ENCODE measurements around the gene CTTNBP2NL.

DNA sequence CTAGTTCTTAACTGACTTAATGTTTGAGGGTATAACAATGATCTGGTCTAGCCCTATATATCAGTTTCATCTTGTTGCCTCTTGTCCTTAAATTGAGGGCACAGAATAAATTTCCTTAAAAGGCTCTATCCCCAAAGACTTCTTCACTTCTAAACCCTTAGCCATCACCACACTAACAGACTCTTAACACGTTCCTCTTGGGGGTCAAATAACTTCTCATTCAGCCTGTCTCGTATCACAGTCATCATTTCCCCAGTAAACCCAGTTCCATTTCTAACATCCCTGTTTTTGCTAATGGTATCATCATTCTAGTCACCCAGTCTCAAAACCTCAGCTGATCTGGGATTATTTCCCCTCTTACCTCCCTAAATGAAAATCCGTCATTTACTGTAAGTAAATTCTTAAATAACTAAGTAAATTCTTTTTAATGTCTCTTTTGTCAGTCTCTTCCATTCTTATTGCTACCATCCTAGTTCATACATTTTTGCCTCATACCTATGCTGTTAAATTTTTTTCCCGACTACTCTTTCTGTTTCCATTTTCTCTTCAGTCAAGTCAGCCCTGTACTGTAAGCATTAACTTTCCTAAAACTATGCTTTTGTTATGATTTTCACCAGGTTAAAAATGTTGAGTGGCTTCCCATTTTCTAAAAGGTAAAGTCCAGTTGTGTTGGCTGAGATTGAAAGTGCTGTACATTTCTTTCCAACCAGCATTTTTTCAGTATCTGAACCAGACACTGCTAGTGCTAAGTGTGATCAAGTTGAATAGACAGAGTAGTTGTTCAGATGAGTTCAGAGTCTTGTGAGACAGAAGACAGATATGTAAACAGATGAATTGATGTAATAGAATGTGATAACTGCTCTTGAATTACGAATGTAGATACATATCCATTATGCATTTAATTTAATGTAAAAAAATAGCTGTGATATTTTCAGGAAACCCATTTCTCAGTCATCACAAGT lies 6.9 kb downstream of the CTTNBP2NL start:
- no peak for TF ChIP-seq ZNF664 (tag by site-specific recombination; IDR thresholded peaks at IDR 0.05)
- no peak for TF ChIP-seq SP3 (tag by site-specific recombination; IDR thresholded peaks at IDR 0.05)
- no peak for TF ChIP-seq CTCF (tag by site-specific recombination; IDR thresholded peaks at IDR 0.05)
- no peak for TF ChIP-seq ZNF629 (tag by site-specific recombination; IDR thresholded peaks at IDR 0.05)

All from HEK293 (cell line).